DND-41 (cell line): Measurements from ENCODE around the gene VTI1A.
A peak's percentile ranks its signal among the peaks of the same experiment; 100 is the strongest.

Source experiments
- ATAC-seq: fragments of 200-7000 bp; cut with Tn5 transposase; 3 replicates; pipeline ENCODE4 v1.9.1; 2021; ENCODE audit warnings: low read depth; ENCODE audit not compliant: insufficient read depth
- DNase-seq: peaks from one replicate; pipeline ENCODE4 v3.0.0-alpha.2; 2020
- H2AFZ ChIP-seq: 2 replicates; pipeline ENCODE4 v1.6.0; 2012; ENCODE audit warnings: low read depth, low read length
- H3K27ac ChIP-seq: 2 replicates; pipeline ENCODE4 v1.5.1; 2012; ENCODE audit warnings: low read length, inconsistent platforms
- H3K27me3 ChIP-seq: fragments of 200-600 bp; sonication (generic); 2 replicates; pipeline ENCODE4 v1.6.0; 2012; ENCODE audit warnings: low read length, mild to moderate bottlenecking, inconsistent platforms; ENCODE audit not compliant: insufficient read depth, poor library complexity
- H3K36me3 ChIP-seq: 2 replicates; pipeline ENCODE4 v1.5.1; 2012; ENCODE audit warnings: low read length, inconsistent platforms; ENCODE audit not compliant: insufficient read depth
- H3K4me1 ChIP-seq: 2 replicates; pipeline ENCODE4 v1.5.1; 2012; ENCODE audit warnings: mild to moderate bottlenecking, low read length; ENCODE audit not compliant: insufficient read depth
- H3K4me2 ChIP-seq: 2 replicates; pipeline ENCODE4 v1.6.0; 2012; ENCODE audit warnings: mild to moderate bottlenecking, moderate library complexity, low read length, inconsistent platforms; ENCODE audit not compliant: insufficient read depth
- H3K4me3 ChIP-seq, 2 experiments: fragments of 200-600 bp in 1 of 2; shearing (Covaris generic) in 1 of 2; 2 replicates each; pipeline ENCODE4 v1.5.1; 2012 to 2016; ENCODE audit warnings: inconsistent platforms in 2 of 2, low read length in 2 of 2, mild to moderate bottlenecking in 2 of 2, low read depth in 1 of 2, moderate library complexity in 1 of 2
- H3K79me2 ChIP-seq: 2 replicates; pipeline ENCODE4 v1.6.0; 2012; ENCODE audit warnings: low read length, inconsistent platforms; ENCODE audit not compliant: insufficient read depth
- H3K9ac ChIP-seq: 2 replicates; pipeline ENCODE4 v1.6.0; 2012; ENCODE audit warnings: low read depth, mild to moderate bottlenecking, inconsistent platforms, low read length, moderate library complexity
- H3K9me3 ChIP-seq: 2 replicates; pipeline ENCODE4 v1.5.1; 2012; ENCODE audit warnings: low read length, moderate library complexity, mild to moderate bottlenecking, inconsistent platforms; ENCODE audit not compliant: insufficient read depth, severe bottlenecking
- H4K20me1 ChIP-seq: 2 replicates; pipeline ENCODE4 v1.6.0; 2012; ENCODE audit warnings: low read length; ENCODE audit not compliant: insufficient read depth
- EZH2 ChIP-seq: IDR thresholded peaks from 3 replicates; pipeline ENCODE4 v1.6.1; 2012; ENCODE audit warnings: borderline replicate concordance, low read depth, mild to moderate bottlenecking, moderate library complexity, low read length, inconsistent platforms; ENCODE audit not compliant: severe bottlenecking
- TF ChIP-seq, protein P1 (sequence below): IDR thresholded peaks from 2 replicates; pipeline ENCODE4 v1.5.1; 2012; ENCODE audit warnings: borderline replicate concordance, low read length, moderate library complexity, mild to moderate bottlenecking; ENCODE audit not compliant: poor library complexity, severe bottlenecking; ENCODE audit errors: extremely low read depth

VTI1A gene

DNA sequence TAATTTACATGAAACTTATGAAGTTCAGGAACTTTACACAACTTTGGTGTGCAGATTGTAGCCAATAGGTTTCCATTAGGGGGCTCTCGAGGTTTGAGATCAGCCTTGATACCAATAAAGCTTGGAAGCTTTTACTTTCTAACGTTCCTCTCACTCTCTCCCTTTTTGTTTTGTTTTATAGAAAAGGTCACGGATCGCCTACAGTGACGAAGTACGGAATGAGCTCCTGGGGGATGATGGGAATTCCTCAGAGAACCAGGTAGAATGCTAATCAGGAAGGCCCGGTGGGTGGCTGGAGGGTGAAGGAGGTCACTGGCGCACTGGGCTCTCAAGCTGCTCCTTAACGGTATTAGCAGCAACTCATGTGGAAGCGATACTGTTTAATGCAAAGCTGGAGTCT lies 79.9 kb downstream of the VTI1A start:
- Histone ChIP-seq H3K27ac (no peak overlapping the region), H2AFZ (no peak overlapping the region), H3K4me3 (no peak overlapping the region), H3K4me2 (no peak overlapping the region), H4K20me1 (no peaks in the 10 kb centered on the region), H3K36me3 (no peaks in the 10 kb centered on the region), H3K79me2 (no peaks in the 10 kb centered on the region), H3K9me3 (no peaks in the 10 kb centered on the region), H3K4me1 (no peaks in the 10 kb centered on the region), H3K27me3 (no peaks in the 10 kb centered on the region), H3K9ac (no peak overlapping the region)
- TF ChIP-seq, protein P1, sequence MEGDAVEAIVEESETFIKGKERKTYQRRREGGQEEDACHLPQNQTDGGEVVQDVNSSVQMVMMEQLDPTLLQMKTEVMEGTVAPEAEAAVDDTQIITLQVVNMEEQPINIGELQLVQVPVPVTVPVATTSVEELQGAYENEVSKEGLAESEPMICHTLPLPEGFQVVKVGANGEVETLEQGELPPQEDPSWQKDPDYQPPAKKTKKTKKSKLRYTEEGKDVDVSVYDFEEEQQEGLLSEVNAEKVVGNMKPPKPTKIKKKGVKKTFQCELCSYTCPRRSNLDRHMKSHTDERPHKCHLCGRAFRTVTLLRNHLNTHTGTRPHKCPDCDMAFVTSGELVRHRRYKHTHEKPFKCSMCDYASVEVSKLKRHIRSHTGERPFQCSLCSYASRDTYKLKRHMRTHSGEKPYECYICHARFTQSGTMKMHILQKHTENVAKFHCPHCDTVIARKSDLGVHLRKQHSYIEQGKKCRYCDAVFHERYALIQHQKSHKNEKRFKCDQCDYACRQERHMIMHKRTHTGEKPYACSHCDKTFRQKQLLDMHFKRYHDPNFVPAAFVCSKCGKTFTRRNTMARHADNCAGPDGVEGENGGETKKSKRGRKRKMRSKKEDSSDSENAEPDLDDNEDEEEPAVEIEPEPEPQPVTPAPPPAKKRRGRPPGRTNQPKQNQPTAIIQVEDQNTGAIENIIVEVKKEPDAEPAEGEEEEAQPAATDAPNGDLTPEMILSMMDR = no peak
- DNase-seq = no peak
- no peak for ATAC-seq

DNA sequence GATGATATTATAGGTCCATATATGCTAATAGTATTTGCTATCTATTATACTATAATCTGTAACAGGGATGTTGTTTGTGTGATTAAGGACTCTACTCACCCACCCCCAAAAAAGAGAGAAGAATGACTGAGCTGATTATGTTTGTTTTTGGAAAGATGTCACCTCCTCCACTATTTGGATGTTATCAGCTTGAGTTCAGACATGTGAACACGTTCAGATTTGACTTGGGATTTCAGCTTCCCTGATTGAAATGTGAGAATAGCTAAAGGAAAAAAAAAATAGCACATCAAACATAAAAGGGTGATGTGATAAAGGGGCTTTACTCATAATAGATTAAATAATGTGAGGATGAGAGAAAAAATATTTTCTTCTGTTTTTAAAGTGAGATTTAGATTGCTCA lies 81.2 kb downstream of the VTI1A start:
- H4K20me1 ChIP-seq = no peaks in the 10 kb centered on the region
- H3K9ac ChIP-seq = no peak overlapping the region
- H3K4me3 ChIP-seq = no peak overlapping the region
- ATAC-seq (no peak), DNase-seq (no peak)
- H3K36me3 ChIP-seq = no peaks in the 10 kb centered on the region
- H3K9me3 ChIP-seq = no peaks in the 10 kb centered on the region
- H3K4me1 ChIP-seq = no peaks in the 10 kb centered on the region
- H3K27me3 ChIP-seq = no peaks in the 10 kb centered on the region
- no peaks in the 10 kb centered on the region for H3K79me2 ChIP-seq
- TF ChIP-seq, protein P1 = no peak
- no peak for TF ChIP-seq EZH2
- H3K27ac ChIP-seq = no peak overlapping the region
- H3K4me2 ChIP-seq = no peak overlapping the region
- no peak overlapping the region for H2AFZ ChIP-seq

DNA sequence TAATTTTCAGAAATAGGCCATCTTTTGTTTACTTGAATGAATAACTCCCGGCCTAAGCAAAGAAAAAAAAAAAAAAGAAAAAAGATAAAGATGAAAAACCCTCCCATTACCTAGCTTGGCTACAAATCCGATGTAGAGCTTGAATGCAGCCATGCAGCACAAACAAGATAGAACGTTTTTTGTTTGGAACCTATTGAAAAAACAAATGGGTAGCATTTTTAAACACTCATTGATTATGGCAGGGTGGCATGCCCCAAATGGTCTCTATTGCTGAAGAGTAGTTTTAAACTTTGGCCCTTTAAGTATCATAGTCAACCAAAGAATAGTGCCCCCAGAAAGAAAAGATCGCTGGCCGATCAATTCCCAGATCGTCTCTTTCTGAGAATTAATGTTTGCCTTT lies 84.4 kb downstream of the VTI1A start:
- TF ChIP-seq, protein P1 = no peak
- no peak for TF ChIP-seq EZH2
- Histone ChIP-seq H3K4me1 (peaks cover 13% of the 10 kb centered on the region), H3K4me3 (no peak overlapping the region), H3K79me2 (no peaks in the 10 kb centered on the region), H2AFZ (no peak overlapping the region), H3K9me3 (no peaks in the 10 kb centered on the region), H3K36me3 (no peaks in the 10 kb centered on the region), H3K4me2 (no peak overlapping the region), H4K20me1 (no peaks in the 10 kb centered on the region; the same call in 1 of the 2 replicates), H3K9ac (no peak overlapping the region), H3K27me3 (no peaks in the 10 kb centered on the region), H3K27ac (no peak overlapping the region)
- DNase-seq (no peak), ATAC-seq (no peak)

DNA sequence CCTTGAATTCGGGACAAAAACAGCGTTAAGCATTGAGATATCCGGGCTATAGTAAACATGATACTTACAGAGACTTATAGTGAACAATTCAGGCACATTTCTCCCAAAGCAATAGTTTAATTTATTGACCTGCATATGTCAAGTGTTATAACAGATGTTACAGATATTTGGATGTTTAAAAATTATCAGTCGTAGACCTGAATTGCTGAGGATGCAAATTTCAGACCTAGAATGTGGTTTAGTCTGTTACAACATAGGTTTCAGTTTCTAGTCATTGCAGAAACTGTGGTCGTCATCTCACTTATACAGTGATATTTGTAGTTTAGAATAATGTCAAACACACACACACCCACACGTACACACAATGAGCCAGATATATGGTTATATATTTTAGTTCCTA lies 85.2 kb downstream of the VTI1A start:
- Histone ChIP-seq H3K79me2 (no peaks in the 10 kb centered on the region), H3K4me3 (no peak overlapping the region), H3K9me3 (no peaks in the 10 kb centered on the region), H3K4me2 (no peak overlapping the region), H3K27me3 (no peaks in the 10 kb centered on the region), H3K4me1 (peaks cover 18% of the 10 kb centered on the region), H3K27ac (no peak overlapping the region), H4K20me1 (no peaks in the 10 kb centered on the region; the same call in 1 of the 2 replicates), H2AFZ (no peak overlapping the region), H3K36me3 (no peaks in the 10 kb centered on the region), H3K9ac (no peak overlapping the region)
- ATAC-seq = 0 out of 3 replicates have a peak, but pooled peaks have one; percentile 29
- TF ChIP-seq, protein P1 = no peak
- TF ChIP-seq EZH2 = no peak
- no peak for DNase-seq
